Astrocyte (in vitro differentiated cells and primary cell): ENCODE measurements around the gene NDOR1. TPM values are rescaled to one million over a fixed set of nuclear protein-coding genes. Genes with fewer than 3 reads are reported as not detected.

ENCODE experiments used
- DNase-seq: peaks from one replicate; pipeline ENCODE4 v3.0.0-alpha.2; 2010; ENCODE audit warnings: low read depth
- FAIRE-seq: peaks from 2 replicates; lab custom pipeline; 2011; peaks lifted over from hg19 to GRCh38; lab: Jason Lieb, UNC
- H2AFZ ChIP-seq: 2 replicates; pipeline ENCODE4 v1.6.0; 2012; ENCODE audit warnings: low read depth, low read length, inconsistent platforms
- H3K27ac ChIP-seq: 2 replicates; pipeline ENCODE4 v1.5.1; 2011; ENCODE audit warnings: low read depth, low read length, inconsistent platforms
- H3K27me3 ChIP-seq: 2 replicates; pipeline ENCODE4 v1.6.0; 2011; ENCODE audit warnings: low read length, inconsistent platforms; ENCODE audit not compliant: insufficient read depth
- H3K36me3 ChIP-seq: 2 replicates; pipeline ENCODE4 v1.5.1; 2011; ENCODE audit warnings: low read length, inconsistent platforms; ENCODE audit not compliant: insufficient read depth
- H3K4me1 ChIP-seq: 2 replicates; pipeline ENCODE4 v1.5.1; 2011; ENCODE audit warnings: low read length, inconsistent platforms; ENCODE audit not compliant: insufficient read depth
- H3K4me2 ChIP-seq: 2 replicates; pipeline ENCODE4 v1.6.0; 2012; ENCODE audit warnings: low read length, inconsistent platforms
- H3K4me3 ChIP-seq: 2 replicates; pipeline ENCODE4 v1.5.1; 2011; ENCODE audit warnings: low read depth, mild to moderate bottlenecking, low read length, inconsistent platforms; ENCODE audit not compliant: insufficient read depth
- H3K79me2 ChIP-seq: 2 replicates; pipeline ENCODE4 v1.6.0; 2012; ENCODE audit warnings: mild to moderate bottlenecking, low read length, inconsistent platforms; ENCODE audit not compliant: insufficient read depth
- H3K9ac ChIP-seq: 2 replicates; pipeline ENCODE4 v1.6.0; 2012; ENCODE audit warnings: mild to moderate bottlenecking, low read length, inconsistent platforms
- H3K9me3 ChIP-seq: 2 replicates; pipeline ENCODE4 v1.5.1; 2012; ENCODE audit warnings: low read depth, mild to moderate bottlenecking, low read length, inconsistent platforms; ENCODE audit not compliant: insufficient read depth
- H4K20me1 ChIP-seq: 2 replicates; pipeline ENCODE4 v1.6.0; 2012; ENCODE audit warnings: low read length, inconsistent platforms; ENCODE audit not compliant: insufficient read depth
- H3K27ac Mint-ChIP-seq: one replicate; pipeline ENCODE4 v1.8.0; 2021; ENCODE audit warnings: mild to moderate bottlenecking, mixed read lengths; ENCODE audit not compliant: unreplicated experiment
- H3K27me3 Mint-ChIP-seq: one replicate; pipeline ENCODE4 v1.8.0; 2021; ENCODE audit warnings: low read depth, mixed read lengths; ENCODE audit not compliant: unreplicated experiment
- H3K36me3 Mint-ChIP-seq: one replicate; pipeline ENCODE4 v1.8.0; 2021; ENCODE audit warnings: low read depth, mixed read lengths; ENCODE audit not compliant: unreplicated experiment
- H3K4me1 Mint-ChIP-seq: one replicate; pipeline ENCODE4 v1.8.0; 2021; ENCODE audit warnings: low read depth, mixed read lengths; ENCODE audit not compliant: unreplicated experiment
- H3K4me3 Mint-ChIP-seq: one replicate; pipeline ENCODE4 v1.8.0; 2021; ENCODE audit warnings: mild to moderate bottlenecking, moderate library complexity, mixed read lengths; ENCODE audit not compliant: unreplicated experiment
- H3K9me3 Mint-ChIP-seq: one replicate; pipeline ENCODE4 v1.8.0; 2021; ENCODE audit warnings: mild to moderate bottlenecking, mixed read lengths; ENCODE audit not compliant: unreplicated experiment
- CTCF ChIP-seq: IDR thresholded peaks from 2 replicates; pipeline ENCODE4 v1.5.1; 2011; ENCODE audit warnings: low read depth, mild to moderate bottlenecking, inconsistent platforms, low read length, moderate library complexity; ENCODE audit not compliant: insufficient read depth
- EZH2 ChIP-seq: IDR thresholded peaks from 2 replicates; pipeline ENCODE4 v1.6.1; 2012; ENCODE audit warnings: mild to moderate bottlenecking, low read length, inconsistent platforms; ENCODE audit not compliant: insufficient read depth
- total RNA-seq: library from RNA; stranded (reverse); gene quantifications from 2 replicates; pipeline ENCODE4 v1.2.1, GENCODE V29; 2021

Gene NDOR1
- total RNA-seq, 1 donor from 2014 or later: 14.5 TPM

GRCh38 chr9:137227853-137228505 is 22.5 kb downstream of the NDOR1 start:
- no peak overlapping the region for H3K4me3 Mint-ChIP-seq
- Histone ChIP-seq H3K4me2 (peak overlapping the region; percentile 35), H3K27ac (no peak overlapping the region)

GRCh38 chr9:137228506-137228967 is 23.0 kb downstream of the NDOR1 start:
- Histone ChIP-seq H3K27me3 (no peaks in the 10 kb centered on the region), H2AFZ (no peak overlapping the region), H3K9me3 (no peaks in the 10 kb centered on the region), H3K36me3 (no peaks in the 10 kb centered on the region), H3K9ac (no peak overlapping the region), H3K79me2 (no peaks in the 10 kb centered on the region), H4K20me1 (no peaks in the 10 kb centered on the region), H3K4me1 (peaks cover 17% of the 10 kb centered on the region), H3K4me2 (no peak overlapping the region), H3K27ac (no peak overlapping the region), H3K4me3 (no peak overlapping the region)
- Mint-ChIP-seq H3K36me3 (no peaks in the 10 kb centered on the region), H3K27ac (no peak overlapping the region), H3K4me3 (no peak overlapping the region), H3K27me3 (no peaks in the 10 kb centered on the region), H3K9me3 (no peaks in the 10 kb centered on the region), H3K4me1 (peaks cover 4% of the 10 kb centered on the region)
- DNase-seq (no peak), FAIRE-seq (no peak)
- TF ChIP-seq CTCF: no peak
- TF ChIP-seq EZH2: no peak

More at GRCh38 chr9:137227853-137228505, 22.5 kb downstream of the NDOR1 start:
- no peaks in the 10 kb centered on the region for H3K27me3 ChIP-seq
- H3K4me1 ChIP-seq: peaks cover 18% of the 10 kb centered on the region
- H2AFZ ChIP-seq: no peak overlapping the region
- TF ChIP-seq CTCF: no peak
- Mint-ChIP-seq H3K9me3 (no peaks in the 10 kb centered on the region), H3K4me1 (peaks cover 4% of the 10 kb centered on the region), H3K27ac (peak overlapping the region; percentile 77), H3K27me3 (no peaks in the 10 kb centered on the region), H3K36me3 (no peaks in the 10 kb centered on the region)
- H3K9ac ChIP-seq: no peak overlapping the region
- H3K9me3 ChIP-seq: no peaks in the 10 kb centered on the region
- no peaks in the 10 kb centered on the region for H4K20me1 ChIP-seq
- DNase-seq (no peak), FAIRE-seq (no peak)
- H3K36me3 ChIP-seq: no peaks in the 10 kb centered on the region
- no peaks in the 10 kb centered on the region for H3K79me2 ChIP-seq
- no peak overlapping the region for H3K4me3 ChIP-seq
